ENCODE results near the gene C19orf85. TPM values are rescaled to one million over a fixed set of nuclear protein-coding genes. Genes with fewer than 3 reads are reported as not detected.

The C19orf85 gene
- total RNA-seq (2014; rRNA removed; shearing (Covaris generic)) (not detected in 2 replicates), polyA plus RNA-seq (2016; fragmentation: Nextera tagmentation; extraction: Ambion mirVana) (not detected in 2 replicates)

GRCh38 chr19:55464662-55465054, at the start of gene C19orf85:
Gene C19orf85, minus strand, starts transcription at chr19:55464751. Its CDS starts 197 bp downstream, at chr19:55464554.
- no peaks in the 10 kb centered on the region for H3K9me2 ChIP-seq (ENCODE audit: insufficient read depth)
- no peaks in the 10 kb centered on the region for H4K20me1 ChIP-seq (ENCODE audit: insufficient read depth)
- DNase-seq, result no peak
- 62 to 79% methylated on average over 10 to 14 of the region's 14 CpGs for WGBS, 2 experiments (ENCODE audit: low coverage in 1 of 2, low lambda C conversion rate in 2 of 2, missing lambda C conversion rate in 2 of 2)
- H3F3A ChIP-seq (ENCODE audit: insufficient read depth), result peaks cover 11% of the 10 kb centered on the region; the same call in 1 of the 2 replicates
- H3K27me3 ChIP-seq (replicated peaks; ENCODE audit: insufficient read depth), result no peaks in the 10 kb centered on the region
- H3K4me2 ChIP-seq (ENCODE audit: unreplicated experiment), result no peak within 1 kb of the TSS
- H3K9me3 ChIP-seq (ENCODE audit: low read depth), result no peaks in the 10 kb centered on the region
- H3K4me3 ChIP-seq, result no peak within 1 kb of the TSS
- in situ Hi-C loops (cut with MboI), result no loop called here
- H3K27ac ChIP-seq, result no peak within 1 kb of the TSS
- no peak within 1 kb of the TSS for H3K9ac ChIP-seq
- no peak for TF ChIP-seq EZH2 (IDR thresholded peaks at IDR 0.05; ENCODE audit: insufficient read depth, poor library complexity, severe bottlenecking)
- no peak for TF ChIP-seq EZH2phosphoT487 (IDR thresholded peaks at IDR 0.05; ENCODE audit: insufficient read depth, low read depth)
- no peaks in the 10 kb centered on the region for H3K79me2 ChIP-seq (ENCODE audit: insufficient read depth)
- no peak within 1 kb of the TSS for H2AFZ ChIP-seq
- H3K4me1 ChIP-seq (ENCODE audit: insufficient read depth), result peaks cover 16% of the 10 kb centered on the region
- H3K36me3 ChIP-seq (ENCODE audit: low read depth), result no peaks in the 10 kb centered on the region

GRCh38 chr19:55508120-55508519, 43.6 kb upstream of the C19orf85 start:
- Histone ChIP-seq H4K20me1 (ENCODE audit: insufficient read depth) (no peaks in the 10 kb centered on the region), H3K79me2 (ENCODE audit: insufficient read depth) (no peaks in the 10 kb centered on the region), H3F3A (ENCODE audit: insufficient read depth) (no peaks in the 10 kb centered on the region), H3K9me3 (ENCODE audit: low read depth) (no peaks in the 10 kb centered on the region), H3K36me3 (ENCODE audit: low read depth) (no peaks in the 10 kb centered on the region), H3K27me3 (replicated peaks; ENCODE audit: insufficient read depth) (no peaks in the 10 kb centered on the region), H3K9me2 (ENCODE audit: insufficient read depth) (no peaks in the 10 kb centered on the region), H3K4me2 (ENCODE audit: unreplicated experiment) (no peak overlapping the region), H3K27ac (no peak overlapping the region), H3K9ac (no peak overlapping the region), H3K4me3 (no peak overlapping the region), H2AFZ (no peak overlapping the region), H3K4me1 (ENCODE audit: insufficient read depth) (no peaks in the 10 kb centered on the region)
- DNase-seq, result no peak
- no peak for TF ChIP-seq EZH2 (IDR thresholded peaks at IDR 0.05; ENCODE audit: insufficient read depth, poor library complexity, severe bottlenecking)
- no peak for TF ChIP-seq EZH2phosphoT487 (IDR thresholded peaks at IDR 0.05; ENCODE audit: insufficient read depth, low read depth)
- in situ Hi-C loops (cut with MboI), result no loop called here
- 74 to 82% methylated on average over 10 of the region's 10 CpGs for WGBS, 2 experiments (ENCODE audit: low coverage in 1 of 2, low lambda C conversion rate in 2 of 2, missing lambda C conversion rate in 2 of 2)

- Histone ChIP-seq H3K9ac (no peak overlapping the region), H3K4me3 (no peak overlapping the region), H3K4me2 (ENCODE audit: unreplicated experiment) (no peak overlapping the region), H3K36me3 (ENCODE audit: low read depth) (no peaks in the 10 kb centered on the region), H3K79me2 (ENCODE audit: insufficient read depth) (no peaks in the 10 kb centered on the region), H3K9me3 (ENCODE audit: low read depth) (no peaks in the 10 kb centered on the region), H3K4me1 (ENCODE audit: insufficient read depth) (no peaks in the 10 kb centered on the region), H4K20me1 (ENCODE audit: insufficient read depth) (no peaks in the 10 kb centered on the region), H2AFZ (no peak overlapping the region), H3K27me3 (replicated peaks; ENCODE audit: insufficient read depth) (no peaks in the 10 kb centered on the region), H3K27ac (no peak overlapping the region), H3F3A (ENCODE audit: insufficient read depth) (0 out of 2 replicates have a peak, but pooled peaks cover 6% of the 10 kb centered on the region), H3K9me2 (ENCODE audit: insufficient read depth) (no peaks in the 10 kb centered on the region)
- DNase-seq, result no peak
- TF ChIP-seq EZH2 (IDR thresholded peaks at IDR 0.05; ENCODE audit: insufficient read depth, poor library complexity, severe bottlenecking), result no peak
- no peak for TF ChIP-seq EZH2phosphoT487 (IDR thresholded peaks at IDR 0.05; ENCODE audit: insufficient read depth, low read depth)
- in situ Hi-C loops (cut with MboI), result no loop called here
- 68 to 71% methylated on average over 11 of the region's 11 CpGs for WGBS, 2 experiments (ENCODE audit: low coverage in 1 of 2, low lambda C conversion rate in 2 of 2, missing lambda C conversion rate in 2 of 2)
Measured at GRCh38 chr19:55504981-55505380, 40.4 kb upstream of the C19orf85 start.

- Histone ChIP-seq H2AFZ (no peak overlapping the region), H3K9me3 (ENCODE audit: low read depth) (no peaks in the 10 kb centered on the region), H3F3A (ENCODE audit: insufficient read depth) (0 out of 2 replicates have a peak, but pooled peaks cover 6% of the 10 kb centered on the region), H3K79me2 (ENCODE audit: insufficient read depth) (no peaks in the 10 kb centered on the region), H3K4me3 (peak overlapping the region; percentile 76), H3K4me1 (ENCODE audit: insufficient read depth) (no peaks in the 10 kb centered on the region), H3K9ac (no peak overlapping the region), H3K27ac (no peak overlapping the region), H3K4me2 (ENCODE audit: unreplicated experiment) (peak overlapping the region; percentile 84), H3K9me2 (ENCODE audit: insufficient read depth) (no peaks in the 10 kb centered on the region), H3K27me3 (replicated peaks; ENCODE audit: insufficient read depth) (no peaks in the 10 kb centered on the region), H4K20me1 (ENCODE audit: insufficient read depth) (no peaks in the 10 kb centered on the region), H3K36me3 (ENCODE audit: low read depth) (no peaks in the 10 kb centered on the region)
- WGBS, 2 experiments (ENCODE audit: low coverage in 1 of 2, low lambda C conversion rate in 2 of 2, missing lambda C conversion rate in 2 of 2), result 31 to 32% methylated on average over 13 of the region's 13 CpGs
- in situ Hi-C loops (cut with MboI), result no loop called here
- no peak for DNase-seq
- TF ChIP-seq EZH2phosphoT487 (IDR thresholded peaks at IDR 0.05; ENCODE audit: insufficient read depth, low read depth) (no peak), EZH2 (IDR thresholded peaks at IDR 0.05; ENCODE audit: insufficient read depth, poor library complexity, severe bottlenecking) (no peak)
Measured at GRCh38 chr19:55504252-55504603, 39.7 kb upstream of the C19orf85 start.
